Endothelial cell (in vitro differentiated cells): Measurements from ENCODE around the gene NEDD1. TPM values are rescaled to one million over a fixed set of nuclear protein-coding genes. Genes with fewer than 3 reads are reported as not detected.

Experiments
- DNase-seq: peaks from one replicate; pipeline ENCODE4 v3.0.0; 2021; ENCODE audit warnings: low spot score
- H3K27ac Mint-ChIP-seq: one replicate; pipeline ENCODE4 v1.8.0; 2021; ENCODE audit warnings: mixed read lengths, inconsistent platforms; ENCODE audit not compliant: unreplicated experiment
- H3K27me3 Mint-ChIP-seq: one replicate; pipeline ENCODE4 v1.8.0; 2021; ENCODE audit warnings: mild to moderate bottlenecking, moderate library complexity, mixed read lengths, inconsistent platforms; ENCODE audit not compliant: unreplicated experiment
- H3K36me3 Mint-ChIP-seq: one replicate; pipeline ENCODE4 v1.8.0; 2021; ENCODE audit warnings: mild to moderate bottlenecking, low read depth, mixed read lengths, inconsistent platforms; ENCODE audit not compliant: unreplicated experiment
- H3K4me1 Mint-ChIP-seq: one replicate; pipeline ENCODE4 v1.8.0; 2021; ENCODE audit warnings: mild to moderate bottlenecking, mixed read lengths, inconsistent platforms; ENCODE audit not compliant: unreplicated experiment
- H3K4me3 Mint-ChIP-seq: one replicate; pipeline ENCODE4 v1.8.0; 2021; ENCODE audit warnings: mild to moderate bottlenecking, mixed read lengths, inconsistent platforms; ENCODE audit not compliant: unreplicated experiment
- H3K9me3 Mint-ChIP-seq: one replicate; pipeline ENCODE4 v1.8.0; 2021; ENCODE audit warnings: mixed read lengths, inconsistent platforms; ENCODE audit not compliant: unreplicated experiment
- total RNA-seq: library from RNA; stranded (reverse); fragmentation: NEBNext Ultra II Directional; extraction: Animal tissue kit (Norgen Biotek cat#: 25700); gene quantifications from one replicate; pipeline ENCODE4 v1.2.1, GENCODE V29; 2021; ENCODE audit not compliant: unreplicated experiment
- TF ChIP-seq, protein P1 (sequence below): fragments of 200-600 bp; sonication (generic); IDR thresholded peaks from one replicate; pipeline ENCODE4 v1.5.0; 2021; ENCODE audit warnings: antibody characterized with exemption; ENCODE audit not compliant: unreplicated experiment

Gene NEDD1
- total RNA-seq, 1 donor from 2014 or later: 18.4 TPM

- no peak overlapping the region for H3K4me3 Mint-ChIP-seq
- H3K4me1 Mint-ChIP-seq: no peaks in the 10 kb centered on the region
- no peak for DNase-seq
- TF ChIP-seq, protein P1, sequence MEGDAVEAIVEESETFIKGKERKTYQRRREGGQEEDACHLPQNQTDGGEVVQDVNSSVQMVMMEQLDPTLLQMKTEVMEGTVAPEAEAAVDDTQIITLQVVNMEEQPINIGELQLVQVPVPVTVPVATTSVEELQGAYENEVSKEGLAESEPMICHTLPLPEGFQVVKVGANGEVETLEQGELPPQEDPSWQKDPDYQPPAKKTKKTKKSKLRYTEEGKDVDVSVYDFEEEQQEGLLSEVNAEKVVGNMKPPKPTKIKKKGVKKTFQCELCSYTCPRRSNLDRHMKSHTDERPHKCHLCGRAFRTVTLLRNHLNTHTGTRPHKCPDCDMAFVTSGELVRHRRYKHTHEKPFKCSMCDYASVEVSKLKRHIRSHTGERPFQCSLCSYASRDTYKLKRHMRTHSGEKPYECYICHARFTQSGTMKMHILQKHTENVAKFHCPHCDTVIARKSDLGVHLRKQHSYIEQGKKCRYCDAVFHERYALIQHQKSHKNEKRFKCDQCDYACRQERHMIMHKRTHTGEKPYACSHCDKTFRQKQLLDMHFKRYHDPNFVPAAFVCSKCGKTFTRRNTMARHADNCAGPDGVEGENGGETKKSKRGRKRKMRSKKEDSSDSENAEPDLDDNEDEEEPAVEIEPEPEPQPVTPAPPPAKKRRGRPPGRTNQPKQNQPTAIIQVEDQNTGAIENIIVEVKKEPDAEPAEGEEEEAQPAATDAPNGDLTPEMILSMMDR: no peak
- no peaks in the 10 kb centered on the region for H3K27me3 Mint-ChIP-seq
- no peak overlapping the region for H3K27ac Mint-ChIP-seq
- no peaks in the 10 kb centered on the region for H3K9me3 Mint-ChIP-seq
- no peaks in the 10 kb centered on the region for H3K36me3 Mint-ChIP-seq
Measured at GRCh38 chr12:96866801-96867590, 40.1 kb upstream of the NEDD1 start.

DNA sequence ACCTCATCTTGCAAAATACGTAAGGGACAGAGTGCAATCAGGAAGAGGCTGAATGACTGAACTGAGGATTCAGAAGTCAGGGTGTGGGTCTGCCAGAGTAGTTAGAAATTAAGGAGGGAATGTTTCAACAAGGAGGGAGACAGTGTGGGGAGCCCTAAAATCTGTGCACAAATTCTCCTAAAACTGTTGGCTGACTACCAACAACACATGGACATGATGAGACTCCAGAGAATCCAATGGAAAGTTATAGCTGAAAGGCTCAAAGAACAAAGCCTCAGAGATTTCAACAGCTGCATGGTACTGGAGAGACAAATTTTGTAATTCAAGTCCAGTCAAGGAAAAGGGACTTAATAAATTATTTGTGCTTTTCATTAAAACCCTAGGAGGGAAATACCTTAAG, 36.1 kb upstream of the NEDD1 start:
- TF ChIP-seq, protein P1: no peak
- no peaks in the 10 kb centered on the region for H3K36me3 Mint-ChIP-seq
- no peak overlapping the region for H3K4me3 Mint-ChIP-seq
- no peak for DNase-seq
- H3K27ac Mint-ChIP-seq: no peak overlapping the region
- H3K4me1 Mint-ChIP-seq: no peaks in the 10 kb centered on the region
- H3K27me3 Mint-ChIP-seq: no peaks in the 10 kb centered on the region
- H3K9me3 Mint-ChIP-seq: no peaks in the 10 kb centered on the region

- Mint-ChIP-seq H3K36me3 (no peaks in the 10 kb centered on the region), H3K27ac (no peak overlapping the region), H3K4me1 (no peaks in the 10 kb centered on the region), H3K27me3 (no peaks in the 10 kb centered on the region), H3K9me3 (no peaks in the 10 kb centered on the region), H3K4me3 (no peak overlapping the region)
- TF ChIP-seq, protein P1: no peak
- no peak for DNase-seq
Measured at GRCh38 chr12:96872961-96873360, 34.1 kb upstream of the NEDD1 start.

- Mint-ChIP-seq H3K9me3 (no peaks in the 10 kb centered on the region), H3K27ac (no peak overlapping the region), H3K4me1 (no peaks in the 10 kb centered on the region), H3K36me3 (no peaks in the 10 kb centered on the region), H3K27me3 (no peaks in the 10 kb centered on the region), H3K4me3 (no peak overlapping the region)
- TF ChIP-seq, protein P1: no peak
- DNase-seq: no peak
Measured at GRCh38 chr12:96874211-96874610, 32.8 kb upstream of the NEDD1 start.

- Mint-ChIP-seq H3K36me3 (no peaks in the 10 kb centered on the region), H3K4me1 (no peaks in the 10 kb centered on the region), H3K9me3 (no peaks in the 10 kb centered on the region), H3K27ac (no peak overlapping the region), H3K4me3 (no peak overlapping the region), H3K27me3 (no peaks in the 10 kb centered on the region)
- no peak for DNase-seq
- TF ChIP-seq, protein P1: no peak
Measured at GRCh38 chr12:96876966-96877365, 30.1 kb upstream of the NEDD1 start.
